GM10248 (cell line): ENCODE measurements around the gene ZNF23.
A peak's percentile ranks its signal among the peaks of the same experiment; 100 is the strongest.

Experiments
- CTCF ChIA-PET: fragments of 300-600 bp; sonication (Branson Sonifier 250); formaldehyde crosslinking; extraction: SDS; loops from one replicate; lab custom pipeline; 2021; ENCODE audit warnings: antibody characterized with exemption; lab: Yijun Ruan, JAX
- POLR2A ChIA-PET: fragments of 350-650 bp; sonication (Branson Sonifier 250); formaldehyde crosslinking; extraction: SDS; loops from one replicate; lab custom pipeline; 2020; ENCODE audit warnings: antibody characterized with exemption; lab: Yijun Ruan, JAX
- DNase-seq: peaks from one replicate; pipeline ENCODE4 v3.0.0; 2012; ENCODE audit errors: extremely low spot score
- CTCF ChIP-seq: IDR thresholded peaks from 2 replicates; pipeline ENCODE4 v1.5.1; 2012; ENCODE audit warnings: mild to moderate bottlenecking, low read depth; ENCODE audit errors: extremely low read depth, missing control alignments, control extremely low read depth

ZNF23 gene

GRCh38 chr16:71499775-71500364 is 37.8 kb upstream of the ZNF23 start:
- peak; percentile 79 for TF ChIP-seq CTCF
- ChIA-PET CTCF (interaction anchor here (0.7 to 8.8 kb wide), 37 partner anchors 10 to 728 kb away, joined by 3 to 216 read pairs (median 6); partner anchors contain the start of genes CALB2, CHST4, ZNF19 and ZNF23), POLR2A (no interaction called here)
- DNase-seq = peak; percentile 70

GRCh38 chr16:71498031-71498430 is 36.0 kb upstream of the ZNF23 start:
- CTCF ChIA-PET = interaction anchor here (1.0 to 8.8 kb wide), 11 partner anchors 9 to 901 kb away, joined by 3 to 216 read pairs (median 13); partner anchors contain the start of genes CALB2, ZNF19 and ZNF23
- no peak for DNase-seq
- no peak for TF ChIP-seq CTCF
- POLR2A ChIA-PET = no interaction called here

DNA sequence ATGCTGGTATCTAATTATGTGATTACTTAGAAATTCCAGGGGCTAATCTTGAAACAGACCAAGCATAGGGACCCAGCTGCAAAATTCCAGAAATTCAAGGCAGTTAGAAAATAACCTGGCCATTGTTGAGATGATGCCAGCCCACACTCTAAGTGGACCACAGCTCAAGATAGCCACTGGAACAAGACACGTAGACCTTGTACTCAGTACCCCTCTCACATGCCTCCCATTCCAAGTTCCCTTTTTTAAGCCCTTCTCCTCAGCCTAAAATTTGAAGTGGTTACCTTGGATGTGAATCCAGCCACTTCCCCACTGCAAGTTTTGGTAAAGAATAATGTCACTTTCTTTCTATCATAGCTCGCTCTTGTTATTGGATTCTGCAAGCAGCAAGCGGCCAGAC is 31.2 kb upstream of the ZNF23 start:
- no peak for DNase-seq
- ChIA-PET POLR2A (no interaction called here), CTCF (interaction anchor here (1.6 to 7.2 kb wide), 4 partner anchors 9 to 118 kb away, joined by 3 to 40 read pairs (median 5); no protein-coding TSS in a partner anchor)
- no peak for TF ChIP-seq CTCF

DNA sequence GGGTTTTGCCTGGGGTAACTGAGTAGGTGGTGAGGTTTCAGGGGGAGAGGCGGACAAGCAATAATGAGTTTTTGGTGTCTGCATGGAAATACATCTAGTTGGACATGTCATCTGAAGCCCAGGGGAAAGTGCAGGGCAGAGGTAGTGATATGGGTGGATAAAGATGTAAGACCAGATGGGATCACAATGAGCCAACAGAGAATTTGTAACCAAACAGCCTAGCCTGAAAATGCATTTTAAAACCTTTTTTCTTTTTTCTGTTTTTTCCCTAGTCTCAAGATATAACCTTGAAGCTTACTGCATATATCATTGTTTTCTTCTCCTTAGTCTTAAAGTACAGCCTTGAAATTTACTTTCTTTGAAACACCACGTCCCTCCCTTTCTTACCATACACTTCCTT is 30.7 kb upstream of the ZNF23 start:
- DNase-seq = no peak
- ChIA-PET CTCF (interaction anchor here (1.6 to 7.2 kb wide), 4 partner anchors 9 to 118 kb away, joined by 3 to 40 read pairs (median 5); no protein-coding TSS in a partner anchor), POLR2A (no interaction called here)
- no peak for TF ChIP-seq CTCF

GRCh38 chr16:71491054-71491453 is 29.0 kb upstream of the ZNF23 start:
- ChIA-PET CTCF (interaction anchor here (1.4 to 7.2 kb wide), 3 partner anchors 9 to 79 kb away, joined by 3 to 49 read pairs (median 40); partner anchors contain the start of gene ZNF23), POLR2A (no interaction called here)
- DNase-seq = no peak
- TF ChIP-seq CTCF = no peak

DNA sequence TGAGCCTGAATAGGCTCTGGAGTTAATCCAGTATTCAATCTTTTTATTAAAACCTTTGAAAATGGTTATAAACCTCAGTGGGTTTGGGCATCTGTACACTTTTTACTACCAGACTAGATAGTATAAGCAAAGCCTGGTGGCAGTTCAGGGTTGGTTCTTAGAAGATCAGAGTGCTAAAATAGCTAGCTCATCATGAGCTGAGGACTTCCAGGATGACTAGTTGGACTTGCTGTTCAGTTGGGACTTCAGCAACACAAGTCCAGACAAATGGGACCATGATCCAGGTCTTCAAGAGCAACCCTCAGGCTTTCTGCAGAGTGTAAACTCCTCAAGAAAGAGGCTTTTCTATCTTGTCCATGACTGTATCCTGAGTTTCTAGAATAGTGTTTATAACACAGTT is 28.3 kb upstream of the ZNF23 start:
- POLR2A ChIA-PET = no interaction called here
- CTCF ChIA-PET = interaction anchor here (5.6 to 7.2 kb wide), 2 partner anchors 10 to 78 kb away, joined by 40 to 49 read pairs; no protein-coding TSS in a partner anchor
- no peak for TF ChIP-seq CTCF
- no peak for DNase-seq
